ENCODE data around the gene EPN3. TPM values are rescaled to one million over a fixed set of nuclear protein-coding genes. Genes with fewer than 3 reads are reported as not detected.

Gene EPN3
- 17.8 TPM for total RNA-seq (2021; ENCODE audit: unreplicated experiment)
- polyA plus RNA-seq (2012): 11.6 and 12.0 TPM in 2 replicates
- percentile 46 among the genes with signal in this experiment for Bru-seq, nascent RNA
- percentile 45 among the genes with signal in this experiment for BruChase-seq, experiment 1, labeled RNA remaining after a 6-hour chase
- BruChase-seq, experiment 2, labeled RNA remaining after a 2-hour chase: percentile 55 among the genes with signal in this experiment
- long read RNA-seq, full-length matches to known transcripts: 1 of 19 reads
- long read RNA-seq, partial matches to known transcripts: 15 of 19 reads
- long read RNA-seq, other reads (novel, unspliced or antisense): 3 of 19 reads

- H2AFZ ChIP-seq (ENCODE audit: low read depth, low read length, poor library complexity, severe bottlenecking): peak within 1 kb of the TSS; percentile 24
- no peaks in the 10 kb centered on the region for H3K27me3 ChIP-seq (ENCODE audit: insufficient read depth, low read length)
- intact Hi-C loops (cut with micrococcal nuclease): no loop called here
- H3K4me3 ChIP-seq (replicated peaks in 1 of 2; ENCODE audit: low read depth in 1 of 2, low read length in 2 of 2): peak within 1 kb of the TSS; percentile 45 to 75
- peak within 1 kb of the TSS; percentile 73 for H3K27ac ChIP-seq (ENCODE audit: low read depth, low read length)
- H3K9me2 ChIP-seq (ENCODE audit: insufficient read depth): no peaks in the 10 kb centered on the region
- no peaks in the 10 kb centered on the region; the same call in 1 of the 2 replicates for H3K79me2 ChIP-seq (ENCODE audit: insufficient read depth, low read length)
- no peaks in the 10 kb centered on the region for H3K9me3 ChIP-seq (ENCODE audit: control insufficient read depth in 1 of 2, insufficient read depth in 1 of 2, low read depth in 1 of 2, low read length in 2 of 2)
- ChIA-PET CTCF (interaction anchor here (1.2 to 2.3 kb wide), 4 partner anchors 10 to 170 kb away, joined by 3 to 9 read pairs (median 5); no protein-coding TSS in a partner anchor), POLR2A (interaction anchor here (0.8 to 1.3 kb wide), 2 partner anchors 9 to 53 kb away, joined by 3 read pairs; no protein-coding TSS in a partner anchor), RAD21 (ENCODE audit: low non-redundant PET in 1 of 2, low total read pairs in 2 of 2, uncharacterized antibody in 2 of 2, unreplicated experiment in 2 of 2) (interaction anchor here in 1 of 2 experiments (0.7 kb wide), 1 partner anchor 50 kb away, joined by 3 read pairs; no protein-coding TSS in a partner anchor)
- no peaks in the 10 kb centered on the region; a peak in 1 of 4 replicates for H3K36me3 ChIP-seq (ENCODE audit: control insufficient read depth in 1 of 2, insufficient read depth in 2 of 2, low read length in 2 of 2)
- no peaks in the 10 kb centered on the region for H4K20me1 ChIP-seq (ENCODE audit: insufficient read depth)
- H3K4me1 ChIP-seq (ENCODE audit: control insufficient read depth in 1 of 2, insufficient read depth in 2 of 2, low read length in 2 of 2): peaks cover 39 to 48% of the 10 kb centered on the region in 2 experiments
- ATAC-seq (peak; percentile 57), DNase-seq (ENCODE audit: low read depth, low spot score) (peak; percentile 31)
- peak within 1 kb of the TSS; percentile 78 for H3K9ac ChIP-seq (ENCODE audit: low read length)
- BruUV-seq (replicated peaks): no TSS peak
- H3K4me2 ChIP-seq (ENCODE audit: low read length): peak within 1 kb of the TSS; percentile 99
- TF ChIP-seq ELF1 (IDR thresholded peaks at IDR 0.05; ENCODE audit: borderline replicate concordance, low read depth) (no peak), RAD21 (IDR thresholded peaks at IDR 0.05; ENCODE audit: low read depth) (no peak), JUND (IDR thresholded peaks at IDR 0.05) (no peak), FOSL1 (IDR thresholded peaks at IDR 0.05; ENCODE audit: low read depth) (no peak), EGR1 (IDR thresholded peaks at IDR 0.05; ENCODE audit: low read depth) (no peak), EZH2phosphoT487 (IDR thresholded peaks at IDR 0.05; ENCODE audit: borderline replicate concordance) (no peak), POLR2AphosphoS5 (IDR thresholded peaks at IDR 0.05; ENCODE audit: low read depth, low read length) (peak; percentile 82), YY1 (IDR thresholded peaks at IDR 0.05; ENCODE audit: extremely low read depth, insufficient replicate concordance, low read depth, low read length) (peak; percentile 58), ZBTB33 (IDR thresholded peaks at IDR 0.05; ENCODE audit: extremely low read depth, insufficient replicate concordance, low read length) (peak; percentile 79), SRF (IDR thresholded peaks at IDR 0.05; ENCODE audit: low read depth) (no peak)
- TF ChIP-seq, protein P1, sequence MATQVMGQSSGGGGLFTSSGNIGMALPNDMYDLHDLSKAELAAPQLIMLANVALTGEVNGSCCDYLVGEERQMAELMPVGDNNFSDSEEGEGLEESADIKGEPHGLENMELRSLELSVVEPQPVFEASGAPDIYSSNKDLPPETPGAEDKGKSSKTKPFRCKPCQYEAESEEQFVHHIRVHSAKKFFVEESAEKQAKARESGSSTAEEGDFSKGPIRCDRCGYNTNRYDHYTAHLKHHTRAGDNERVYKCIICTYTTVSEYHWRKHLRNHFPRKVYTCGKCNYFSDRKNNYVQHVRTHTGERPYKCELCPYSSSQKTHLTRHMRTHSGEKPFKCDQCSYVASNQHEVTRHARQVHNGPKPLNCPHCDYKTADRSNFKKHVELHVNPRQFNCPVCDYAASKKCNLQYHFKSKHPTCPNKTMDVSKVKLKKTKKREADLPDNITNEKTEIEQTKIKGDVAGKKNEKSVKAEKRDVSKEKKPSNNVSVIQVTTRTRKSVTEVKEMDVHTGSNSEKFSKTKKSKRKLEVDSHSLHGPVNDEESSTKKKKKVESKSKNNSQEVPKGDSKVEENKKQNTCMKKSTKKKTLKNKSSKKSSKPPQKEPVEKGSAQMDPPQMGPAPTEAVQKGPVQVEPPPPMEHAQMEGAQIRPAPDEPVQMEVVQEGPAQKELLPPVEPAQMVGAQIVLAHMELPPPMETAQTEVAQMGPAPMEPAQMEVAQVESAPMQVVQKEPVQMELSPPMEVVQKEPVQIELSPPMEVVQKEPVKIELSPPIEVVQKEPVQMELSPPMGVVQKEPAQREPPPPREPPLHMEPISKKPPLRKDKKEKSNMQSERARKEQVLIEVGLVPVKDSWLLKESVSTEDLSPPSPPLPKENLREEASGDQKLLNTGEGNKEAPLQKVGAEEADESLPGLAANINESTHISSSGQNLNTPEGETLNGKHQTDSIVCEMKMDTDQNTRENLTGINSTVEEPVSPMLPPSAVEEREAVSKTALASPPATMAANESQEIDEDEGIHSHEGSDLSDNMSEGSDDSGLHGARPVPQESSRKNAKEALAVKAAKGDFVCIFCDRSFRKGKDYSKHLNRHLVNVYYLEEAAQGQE (IDR thresholded peaks at IDR 0.05; ENCODE audit: low read depth): no peak
These were observed at the start of gene EPN3 for GRCh38 chr17:50532452-50533024. Gene EPN3, plus strand, starts transcription at chr17:50532735. Its CDS starts 3,822 bp downstream, at chr17:50536557.
